Upper lobe of left lung (tissue), 6 donors: Measurements from ENCODE around the gene TAOK3. TPM values are rescaled to one million over a fixed set of nuclear protein-coding genes. Genes with fewer than 3 reads are reported as not detected.

ENCODE experiments used
- ATAC-seq, 2 donors: fragments of 200-7000 bp; cut with Tn5 transposase; one replicate each; pipeline ENCODE4 v1.9.1; 2022; ENCODE audit warnings: mild to moderate bottlenecking in 2 of 2, moderate library complexity in 2 of 2; ENCODE audit not compliant: low FRiP score in 2 of 2
- DNase-seq, 2 donors: peaks; one replicate each; pipeline ENCODE4 v3.0.0-alpha.2; 2019 to 2020
- H3K27ac ChIP-seq, 4 donors: fragments of 200-600 bp; sonication (generic); one replicate each; pipeline ENCODE4 v1.5.1; 2016 to 2019
- H3K27me3 ChIP-seq, 4 donors: fragments of 200-600 bp; sonication (generic); one replicate each; pipeline ENCODE4 v1.5.1; 2017 to 2019
- H3K36me3 ChIP-seq, 4 donors: fragments of 200-600 bp; sonication (generic); one replicate each; pipeline ENCODE4 v1.5.1; 2016 to 2019
- H3K4me1 ChIP-seq, 4 donors: fragments of 200-600 bp; sonication (generic); one replicate each; pipeline ENCODE4 v1.5.1; 2018 to 2019
- H3K4me3 ChIP-seq, 4 donors: fragments of 200-600 bp; sonication (generic); one replicate each; pipeline ENCODE4 v1.5.1; 2017 to 2019; ENCODE audit warnings: mild to moderate bottlenecking in 2 of 4, moderate library complexity in 1 of 4
- H3K9me3 ChIP-seq, 4 donors: fragments of 200-600 bp; sonication (generic); one replicate each; pipeline ENCODE4 v1.5.1; 2018 to 2019
- EP300 ChIP-seq, 4 donors: sonication (generic); formaldehyde crosslinking; IDR thresholded peaks; one replicate each; pipeline ENCODE4 v1.5.1; 2017; ENCODE audit warnings: antibody characterized with exemption in 4 of 4, control low read depth in 2 of 4
- POLR2A ChIP-seq, 4 donors: fragments of 450-650 bp; IDR thresholded peaks; one replicate each; pipeline ENCODE4 v1.5.1; 2016 to 2017; ENCODE audit warnings: antibody characterized with exemption in 4 of 4, mild to moderate bottlenecking in 2 of 4
- POLR2AphosphoS5 ChIP-seq, 2 donors: sonication (generic); formaldehyde crosslinking; IDR thresholded peaks; one replicate each; pipeline ENCODE4 v1.5.1; 2017; ENCODE audit warnings: antibody characterized with exemption in 2 of 2
- WGBS, 2 donors: methylation state at CpG; one replicate each; pipeline ENCODE4 v1.1.5; 2017 to 2018; 5-methylcytosine and 5-hydroxymethylcytosine counted together
- total RNA-seq, 6 donors: library from RNA; depleted of rRNA in 4 of 6; stranded (reverse); fragments of >200 nt in 4 of 6; gene quantifications; one replicate each; pipeline versions ENCODE4 v1.1.0 to v1.2.1, GENCODE V29; 2016 to 2021
- TF ChIP-seq, protein P1 (sequence below), 6 experiments: fragments of 450-650 bp in 4 of 6; fragments of 200-600 bp in 2 of 6; sonication (generic) in 2 of 6; IDR thresholded peaks; one replicate each; pipeline ENCODE4 v1.5.1; 2016 to 2019; ENCODE audit warnings: antibody characterized with exemption in 6 of 6
- donor health status: DM: no; HTN: no; CAD: no; lungs with moderate emphysema.
- donor health status: DM: no; HTN: yes; CAD: no; lungs with severe emphysema.

TAOK3 gene
- total RNA-seq, 6 donors from 2014 or later: 49.7 to 111 (median 67.8) TPM

DNA sequence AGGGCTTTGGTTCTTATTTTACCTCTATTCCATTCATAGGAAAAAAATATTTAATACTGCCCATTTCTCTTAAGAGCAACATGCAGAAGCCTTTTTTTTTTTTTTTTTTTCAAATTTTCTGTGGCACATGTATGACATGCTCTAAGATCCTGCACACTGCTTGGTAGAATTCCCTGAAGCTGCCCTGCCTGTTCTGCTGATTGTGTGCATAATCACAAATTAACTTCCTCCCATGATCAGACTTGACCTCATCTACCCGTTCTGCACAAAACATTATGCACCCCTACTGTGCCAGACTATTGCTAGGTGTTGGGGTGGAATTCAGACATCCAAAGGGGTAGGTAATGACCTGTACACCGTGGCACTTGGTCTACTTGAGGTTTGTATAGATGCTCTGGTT is 25.8 kb upstream of the TAOK3 start:
- no peak for TF ChIP-seq EP300 (IDR thresholded peaks at IDR 0.05)
- TF ChIP-seq POLR2AphosphoS5 (IDR thresholded peaks at IDR 0.05): no peak
- TF ChIP-seq, protein P1, sequence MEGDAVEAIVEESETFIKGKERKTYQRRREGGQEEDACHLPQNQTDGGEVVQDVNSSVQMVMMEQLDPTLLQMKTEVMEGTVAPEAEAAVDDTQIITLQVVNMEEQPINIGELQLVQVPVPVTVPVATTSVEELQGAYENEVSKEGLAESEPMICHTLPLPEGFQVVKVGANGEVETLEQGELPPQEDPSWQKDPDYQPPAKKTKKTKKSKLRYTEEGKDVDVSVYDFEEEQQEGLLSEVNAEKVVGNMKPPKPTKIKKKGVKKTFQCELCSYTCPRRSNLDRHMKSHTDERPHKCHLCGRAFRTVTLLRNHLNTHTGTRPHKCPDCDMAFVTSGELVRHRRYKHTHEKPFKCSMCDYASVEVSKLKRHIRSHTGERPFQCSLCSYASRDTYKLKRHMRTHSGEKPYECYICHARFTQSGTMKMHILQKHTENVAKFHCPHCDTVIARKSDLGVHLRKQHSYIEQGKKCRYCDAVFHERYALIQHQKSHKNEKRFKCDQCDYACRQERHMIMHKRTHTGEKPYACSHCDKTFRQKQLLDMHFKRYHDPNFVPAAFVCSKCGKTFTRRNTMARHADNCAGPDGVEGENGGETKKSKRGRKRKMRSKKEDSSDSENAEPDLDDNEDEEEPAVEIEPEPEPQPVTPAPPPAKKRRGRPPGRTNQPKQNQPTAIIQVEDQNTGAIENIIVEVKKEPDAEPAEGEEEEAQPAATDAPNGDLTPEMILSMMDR (IDR thresholded peaks at IDR 0.05): no peak
- no peak for TF ChIP-seq POLR2A (IDR thresholded peaks at IDR 0.05)
- no peaks in the 10 kb centered on the region for H3K27me3 ChIP-seq
- H3K9me3 ChIP-seq: no peaks in the 10 kb centered on the region
- 88 to 92% methylated on average over 2 of the region's 2 CpGs for WGBS, 2 donors
- DNase-seq (no peak), ATAC-seq (no peak)
- H3K4me1 ChIP-seq: no peaks in the 10 kb centered on the region
- H3K36me3 ChIP-seq: peaks cover 6 to 99% (median 74%) of the 10 kb centered on the region in 4 donors
- no peak overlapping the region for H3K27ac ChIP-seq
- H3K4me3 ChIP-seq: no peak overlapping the region

GRCh38 chr12:118397708-118398440 is 25.2 kb upstream of the TAOK3 start:
- Histone ChIP-seq H3K27ac (no peak overlapping the region), H3K4me1 (no peaks in the 10 kb centered on the region), H3K9me3 (no peaks in the 10 kb centered on the region), H3K27me3 (no peaks in the 10 kb centered on the region), H3K36me3 (peaks cover 9 to 99% (median 72%) of the 10 kb centered on the region in 4 donors), H3K4me3 (no peak overlapping the region)
- ATAC-seq: no peak
- WGBS, 2 donors: 85% methylated on average over 10 of the region's 10 CpGs
- TF ChIP-seq, protein P1 (IDR thresholded peaks at IDR 0.05): no peak
- TF ChIP-seq POLR2AphosphoS5 (IDR thresholded peaks at IDR 0.05) (no peak), POLR2A (IDR thresholded peaks at IDR 0.05) (no peak), EP300 (IDR thresholded peaks at IDR 0.05) (no peak)
- DNase-seq: no peak

DNA sequence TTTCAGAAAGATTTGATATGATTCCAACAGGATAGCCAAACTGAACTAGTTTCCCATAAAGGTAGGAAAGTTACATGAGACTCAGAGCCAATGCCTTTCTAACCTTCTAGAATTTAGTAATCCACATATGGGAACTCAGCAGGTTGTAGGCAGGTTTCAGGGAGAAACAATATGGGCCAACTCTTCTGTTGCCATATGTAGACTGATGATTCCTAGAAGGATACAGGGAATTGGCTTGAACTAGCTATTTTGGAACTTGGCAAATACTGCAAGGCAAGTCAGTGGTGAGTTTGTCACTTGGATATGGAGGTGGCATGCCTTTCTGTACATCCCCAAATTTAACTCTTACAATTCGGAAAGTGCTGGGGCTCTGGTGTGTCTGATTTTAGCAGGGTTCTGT is 19.1 kb upstream of the TAOK3 start:
- H3K36me3 ChIP-seq: peaks cover 18 to 100% (median 83%) of the 10 kb centered on the region in 4 donors
- no peaks in the 10 kb centered on the region for H3K27me3 ChIP-seq
- WGBS, 2 donors: 100% methylated on average over 1 of the region's 1 CpG
- DNase-seq (no peak), ATAC-seq (no peak)
- H3K4me1 ChIP-seq: no peaks in the 10 kb centered on the region
- H3K27ac ChIP-seq: no peak overlapping the region
- no peak overlapping the region for H3K4me3 ChIP-seq
- no peaks in the 10 kb centered on the region for H3K9me3 ChIP-seq
- TF ChIP-seq POLR2AphosphoS5 (IDR thresholded peaks at IDR 0.05) (no peak), EP300 (IDR thresholded peaks at IDR 0.05) (no peak), POLR2A (IDR thresholded peaks at IDR 0.05) (no peak)
- TF ChIP-seq, protein P1 (IDR thresholded peaks at IDR 0.05): no peak

- no peak overlapping the region for H3K27ac ChIP-seq
- TF ChIP-seq POLR2A (IDR thresholded peaks at IDR 0.05): no peak
- H3K9me3 ChIP-seq: no peaks in the 10 kb centered on the region
- H3K4me1 ChIP-seq: no peaks in the 10 kb centered on the region
- no peak overlapping the region for H3K4me3 ChIP-seq
- 82 to 97% methylated on average over 2 of the region's 2 CpGs for WGBS, 2 donors
- H3K27me3 ChIP-seq: no peaks in the 10 kb centered on the region
- no peak for ATAC-seq
- no peak for DNase-seq
- peaks cover 22 to 100% (median 85%) of the 10 kb centered on the region in 4 donors for H3K36me3 ChIP-seq
Observed at GRCh38 chr12:118391424-118391823, 18.7 kb upstream of the TAOK3 start.

GRCh38 chr12:118377884-118378470 is 5.3 kb upstream of the TAOK3 start:
- ATAC-seq (peak; percentile 44 to 56), DNase-seq (peak in 1 of 2 donors; percentile 49)
- peak overlapping the region in 3 of 4 donors; percentile 71 to 97 (median 90) for H3K4me3 ChIP-seq
- H3K27ac ChIP-seq: peak overlapping the region in 3 of 4 donors; percentile 15 to 98 (median 95)
- H3K27me3 ChIP-seq: no peaks in the 10 kb centered on the region
- peaks cover 24 to 35% (median 29%) of the 10 kb centered on the region in 4 donors for H3K4me1 ChIP-seq
- peaks cover 8 to 44% (median 27%) of the 10 kb centered on the region in 4 donors for H3K36me3 ChIP-seq
- no peak for TF ChIP-seq EP300 (IDR thresholded peaks at IDR 0.05)
- TF ChIP-seq, protein P1 (IDR thresholded peaks at IDR 0.05): peak; percentile 85 to 98 (median 91)
- H3K9me3 ChIP-seq: no peaks in the 10 kb centered on the region
- 36% methylated on average over 8 of the region's 8 CpGs for WGBS, 2 donors
